ENCODE results near the gene ART1.
"Not testable (repeated sequence)": the region's sequence is repeated elsewhere in the genome, so short reads cannot be mapped to it uniquely, and the experiment has no call there.

ART1 gene

GRCh38 chr11:3632070-3632660, 12.8 kb upstream of the ART1 start:
- no peak for DNase-seq (ENCODE audit: low read depth)

DNA sequence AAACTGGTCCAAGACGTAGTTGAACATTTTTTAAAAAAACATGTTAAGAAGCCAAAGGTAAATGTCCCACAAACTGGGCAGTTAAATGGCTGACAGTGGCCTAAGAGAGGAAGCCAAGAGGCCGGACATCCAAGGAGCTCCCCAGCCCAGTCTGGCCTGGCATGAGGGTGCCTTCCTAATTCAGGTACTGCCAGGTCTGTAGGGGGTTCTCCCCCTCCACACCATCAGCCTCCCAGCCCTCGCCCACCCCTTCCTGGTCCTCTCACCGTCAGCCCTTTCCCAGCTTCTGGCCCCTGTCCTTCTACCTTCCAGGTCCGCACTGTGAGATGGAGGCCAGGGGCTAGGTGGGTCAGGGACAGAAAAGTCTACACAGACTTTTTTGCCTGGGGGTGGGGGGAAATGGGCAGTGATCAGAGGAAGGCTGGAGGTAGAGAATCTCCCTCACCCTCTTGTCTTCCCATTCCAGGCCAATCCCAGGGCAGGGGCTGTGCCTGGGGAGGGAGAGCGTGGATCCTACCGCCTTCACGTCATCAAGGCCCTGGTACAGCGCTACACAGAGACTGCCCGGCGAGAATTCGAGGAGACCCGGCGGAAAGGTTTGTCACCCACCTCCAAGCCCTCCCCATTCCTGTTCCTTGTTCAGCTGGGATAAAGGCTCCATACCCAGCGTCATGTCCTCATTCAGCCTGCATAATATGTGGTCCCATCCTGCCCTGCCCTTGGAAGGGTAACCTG, 9.1 kb upstream of the ART1 start:
- no peak for DNase-seq (ENCODE audit: low read depth)

DNA sequence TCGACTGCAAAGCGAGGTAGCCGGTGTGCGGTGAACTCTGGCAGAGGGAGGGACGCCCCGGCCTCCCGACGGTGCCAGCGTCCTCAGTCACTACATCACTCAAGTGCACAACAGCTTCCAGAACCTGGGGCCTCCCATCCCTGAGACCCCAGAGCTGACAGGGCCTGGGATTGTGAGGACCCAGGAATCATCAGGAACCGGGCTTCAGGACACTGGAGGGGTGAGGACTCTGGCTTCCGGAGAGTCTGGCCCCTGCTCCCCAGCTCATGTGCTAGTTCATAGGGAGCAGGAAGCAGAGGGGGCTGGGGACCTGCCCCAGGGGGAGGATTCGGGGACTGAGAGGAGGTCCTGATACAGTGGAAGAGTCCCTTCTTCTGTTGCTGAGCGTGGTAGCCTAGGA, 7.7 kb upstream of the ART1 start:
- no peak for DNase-seq (ENCODE audit: low read depth)

DNA sequence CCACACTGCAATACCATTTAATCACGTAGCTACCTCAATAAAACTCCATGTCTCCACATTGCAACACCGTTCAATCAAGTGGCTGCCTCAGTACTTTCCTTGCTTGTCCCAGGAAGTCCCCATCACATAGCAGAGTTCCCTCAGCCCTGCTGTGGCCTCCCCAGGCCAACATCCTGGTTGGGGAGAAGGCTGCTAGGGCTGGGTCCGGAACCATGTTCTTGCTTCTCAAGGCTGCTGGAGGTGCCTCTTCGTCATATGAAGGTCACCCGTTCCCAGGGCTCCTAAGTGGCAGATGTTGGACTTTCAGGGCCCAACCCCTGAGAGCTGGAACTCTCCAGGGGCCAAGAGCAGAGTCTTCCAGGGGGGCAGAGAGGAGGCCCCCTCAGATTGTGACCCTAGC, 6.4 kb upstream of the ART1 start:
- DNase-seq (ENCODE audit: low read depth), result no peak

- DNase-seq (ENCODE audit: low read depth), result no peak
These were observed 5.1 kb upstream of the ART1 start for GRCh38 chr11:3639841-3640240.

DNA sequence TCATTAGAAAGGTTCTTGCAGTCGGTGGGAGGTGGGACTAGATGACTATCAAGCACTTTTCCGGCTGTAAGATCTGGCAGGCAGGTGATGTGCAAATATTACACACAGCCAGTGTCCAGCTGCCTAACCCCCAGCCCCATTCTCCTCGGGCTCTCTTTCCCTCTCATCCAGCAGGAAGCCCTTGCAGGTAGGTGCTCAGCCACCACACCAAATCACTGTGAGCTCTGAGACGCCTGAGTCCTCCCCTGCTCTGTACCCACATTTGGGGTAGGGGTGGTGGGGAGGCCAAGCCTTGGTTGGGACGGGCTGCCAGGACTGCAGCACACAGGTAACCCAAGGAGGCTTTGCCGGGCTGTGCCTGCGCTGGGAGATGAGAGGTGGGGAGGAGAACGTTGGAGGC, 3.7 kb upstream of the ART1 start:
- DNase-seq (ENCODE audit: low read depth), result no peak

DNA sequence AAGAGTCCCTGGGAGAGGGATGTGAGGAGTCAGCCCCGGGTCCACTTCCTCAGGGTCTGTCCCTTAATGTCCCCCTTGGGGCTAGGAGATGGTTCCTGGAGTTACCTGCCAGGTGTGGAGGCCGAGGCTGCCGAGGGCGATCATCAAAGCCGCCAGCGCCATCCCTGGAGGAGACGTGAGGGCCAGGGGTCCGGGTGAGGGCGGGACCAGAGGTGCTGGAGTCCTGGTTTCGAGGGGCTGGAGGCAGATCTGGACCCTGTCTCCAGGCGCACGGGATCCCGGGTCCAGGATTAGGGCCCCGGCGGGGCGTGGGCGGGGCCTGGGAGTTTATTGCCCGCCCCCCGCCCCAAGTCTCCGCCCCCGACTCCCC, 3.2 kb upstream of the ART1 start, which contains the start of gene ART5:
ART5 (minus strand) TSS at position 292 of the 370 bp plus-strand sequence; CDS start at position 162, 130 bp downstream.
- DNase-seq (ENCODE audit: low read depth), result no peak

DNA sequence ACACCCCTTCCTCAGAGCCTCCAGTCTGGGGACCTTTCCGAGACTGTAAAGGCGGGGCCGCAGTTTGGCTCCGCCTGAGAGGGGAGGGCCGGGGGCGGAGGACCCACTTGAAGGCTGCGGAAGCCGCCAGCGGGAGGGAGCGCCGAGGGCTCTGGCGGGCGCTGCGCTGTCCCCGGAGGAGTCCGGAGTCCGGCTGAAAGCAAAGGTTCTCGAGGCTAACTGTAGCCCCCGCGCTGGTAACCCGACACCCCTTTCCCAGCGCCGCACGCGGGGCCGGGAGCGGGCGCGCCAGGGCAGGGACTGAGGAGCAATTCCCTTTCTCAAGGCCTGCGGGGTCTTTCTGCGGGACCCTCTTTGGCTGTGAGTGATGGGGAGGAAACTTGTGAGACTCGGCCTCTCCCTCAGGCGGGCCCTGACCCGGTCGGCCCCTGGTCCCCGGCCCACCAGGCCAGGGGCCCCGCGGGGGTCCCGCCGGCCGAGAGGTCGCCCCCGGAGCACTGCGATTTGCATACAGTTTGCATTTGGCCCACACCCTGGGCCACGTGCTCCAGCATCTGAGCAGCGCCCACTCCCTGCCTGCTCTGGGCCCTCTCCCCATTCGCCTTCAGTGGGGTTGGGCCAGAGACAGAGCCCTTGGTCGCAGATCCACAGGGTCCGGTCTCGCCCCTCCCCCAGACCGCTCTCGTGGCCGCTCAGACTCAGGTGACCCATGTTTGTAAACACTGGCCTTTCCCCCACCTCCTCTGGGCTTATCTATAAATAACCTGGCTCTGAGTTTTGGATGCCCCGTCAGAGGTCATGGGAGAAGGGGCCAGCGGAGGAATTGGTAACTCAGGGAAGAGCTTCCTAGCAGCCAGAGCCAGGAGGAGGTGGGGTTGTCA, 2.6 kb upstream of the ART1 start:
- DNase-seq (ENCODE audit: low read depth), result peak; percentile 61

- not testable (repeated sequence) for DNase-seq (ENCODE audit: low read depth)
These were observed 1.8 kb upstream of the ART1 start for GRCh38 chr11:3643102-3643546.

DNA sequence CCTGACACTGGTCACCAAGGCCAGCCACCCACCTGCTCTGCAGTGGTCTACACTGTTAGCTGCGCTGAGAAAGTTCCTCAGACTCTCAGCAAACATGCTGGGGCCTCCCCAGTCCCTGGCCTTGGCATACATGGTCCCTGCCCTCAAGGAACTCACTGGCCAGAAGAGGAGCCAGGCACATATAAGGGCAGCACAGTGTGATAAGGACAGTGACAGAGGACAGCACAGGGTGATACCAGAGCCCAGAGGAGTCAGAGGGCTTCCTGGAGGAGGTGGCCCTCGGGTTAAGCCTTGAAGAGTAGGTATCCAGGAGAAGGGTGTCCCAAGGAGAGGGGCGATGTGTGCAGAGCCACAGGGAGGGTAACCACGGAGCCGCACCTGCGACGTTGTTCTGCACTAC, 624 bp downstream of the ART1 start:
- DNase-seq (ENCODE audit: low read depth), result no peak

DNA sequence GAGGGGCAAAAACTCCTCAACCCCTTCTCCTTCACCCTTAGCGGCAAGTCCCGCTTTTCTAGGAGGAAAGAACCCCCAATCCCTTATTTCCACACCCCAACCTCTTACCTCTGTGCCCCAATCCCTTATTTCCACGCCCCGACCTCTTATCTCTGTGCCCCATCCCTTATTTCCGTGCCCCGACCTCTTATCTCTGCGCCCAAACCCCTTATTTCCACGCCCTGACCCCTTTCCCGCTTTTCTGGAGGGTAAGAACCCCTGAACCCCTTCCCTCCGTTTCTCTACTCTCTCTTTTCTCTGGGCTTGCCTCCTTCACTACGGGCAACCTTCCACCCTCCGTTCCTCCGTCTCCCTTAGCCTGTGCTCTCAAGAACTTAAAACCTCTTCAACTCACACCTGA, 3.9 kb downstream of the ART1 start:
- DNase-seq (ENCODE audit: low read depth), result not testable (repeated sequence)

- DNase-seq (ENCODE audit: low read depth), result not testable (repeated sequence)
These were observed 4.4 kb downstream of the ART1 start for GRCh38 chr11:3649374-3649773.

DNA sequence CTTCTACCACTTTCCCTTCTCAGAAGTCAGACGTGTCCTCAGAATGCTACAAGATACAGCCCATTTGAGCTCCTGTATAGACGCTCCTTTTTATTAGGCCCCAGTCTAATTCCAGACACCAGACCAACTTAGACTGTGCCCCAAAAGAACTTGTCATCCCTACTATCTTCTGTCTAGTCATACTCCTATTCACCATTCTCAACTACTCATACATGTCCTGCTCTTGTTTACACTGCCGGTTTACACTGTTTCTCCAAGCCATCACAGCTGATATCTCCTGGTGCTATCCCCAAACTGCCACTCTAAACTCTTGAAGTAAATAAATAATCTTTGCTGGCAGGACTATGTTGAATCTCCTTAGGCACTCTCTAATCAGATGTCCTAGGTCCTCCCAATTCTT, 7.6 kb downstream of the ART1 start:
- DNase-seq (ENCODE audit: low read depth), result not testable (repeated sequence)

DNA sequence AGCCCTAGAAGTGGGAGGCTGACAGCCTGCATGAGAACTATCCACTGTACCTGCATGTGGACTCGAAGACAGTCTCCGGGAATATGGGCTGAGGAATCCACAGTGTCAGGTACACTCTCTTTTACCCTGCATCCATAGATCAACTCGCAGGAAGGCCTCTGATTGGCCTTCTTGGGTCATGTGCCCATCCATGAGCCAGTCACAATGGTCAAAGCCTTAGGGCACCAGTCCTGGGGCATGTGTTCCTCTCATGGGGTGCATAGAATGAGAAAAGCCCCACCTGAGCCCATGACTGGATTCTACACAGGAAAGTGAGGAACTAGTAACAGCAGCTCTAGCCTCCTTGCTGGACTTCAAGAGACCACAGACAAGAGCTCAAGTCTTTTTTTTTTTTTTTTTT, 10.6 kb downstream of the ART1 start:
- no peak for DNase-seq (ENCODE audit: low read depth)

DNA sequence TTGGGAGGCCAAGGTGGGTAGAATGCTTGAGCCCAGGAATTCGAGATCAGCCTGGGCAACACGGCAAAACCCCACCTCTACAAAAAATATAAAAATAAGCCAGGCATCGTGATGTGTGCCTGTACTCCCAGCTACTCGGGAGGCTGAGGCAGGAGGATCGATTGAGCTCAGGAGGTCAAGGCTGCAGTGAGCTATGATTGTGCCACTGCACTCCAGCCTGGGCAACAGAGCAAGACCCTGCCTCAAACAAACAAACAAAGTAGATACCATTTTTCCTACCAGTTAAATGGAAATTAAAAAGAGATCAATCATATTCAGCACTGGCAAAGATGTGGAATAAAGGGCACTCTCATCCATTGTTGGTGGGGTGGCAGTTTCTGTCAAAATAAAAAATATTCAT, 12.4 kb downstream of the ART1 start:
- DNase-seq (ENCODE audit: low read depth), result not testable (repeated sequence)

DNA sequence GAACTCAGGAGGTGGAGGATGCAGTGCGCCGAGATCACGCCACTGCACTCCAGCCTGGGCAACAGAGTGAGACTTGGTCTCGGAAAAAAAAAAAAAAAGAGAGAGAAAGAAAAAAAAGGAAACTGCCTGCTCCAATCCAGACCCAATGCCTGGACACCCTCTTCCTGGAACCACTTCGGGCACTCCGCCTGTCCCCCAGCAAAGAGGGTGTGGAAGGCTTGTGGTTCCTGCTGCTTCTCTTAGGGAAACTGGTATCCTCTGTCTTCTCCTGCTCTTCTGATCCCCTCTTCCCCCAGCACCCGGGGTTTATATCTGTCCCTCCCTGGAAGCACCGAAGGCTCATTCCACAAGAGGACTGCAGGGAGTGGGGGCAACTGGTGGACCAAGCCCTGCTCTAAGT, 13.3 kb downstream of the ART1 start:
- no peak for DNase-seq (ENCODE audit: low read depth)

GRCh38 chr11:3659595-3660515, 14.9 kb downstream of the ART1 start:
- DNase-seq (ENCODE audit: low read depth), result no peak

- no peak for DNase-seq (ENCODE audit: low read depth)
These were observed 16.0 kb downstream of the ART1 start for GRCh38 chr11:3660960-3661359.

DNA sequence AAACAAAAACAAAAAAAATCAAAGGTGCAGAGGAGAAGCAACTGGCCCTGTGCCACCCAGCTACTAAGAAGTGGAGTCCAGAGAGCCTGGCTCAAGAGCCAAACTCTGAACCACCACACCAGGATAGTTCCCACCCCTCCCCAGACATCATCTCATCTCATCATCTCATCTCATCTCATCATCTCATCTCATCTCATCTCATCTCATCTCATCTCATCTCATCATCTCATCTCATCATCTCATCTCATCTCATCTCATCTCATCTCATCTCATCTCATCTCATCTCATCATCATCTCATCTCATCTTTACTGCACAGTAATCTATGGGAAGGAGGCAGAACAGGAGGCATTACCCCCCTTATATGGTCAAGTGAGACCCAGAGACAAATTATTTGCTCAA, 17.9 kb downstream of the ART1 start:
- no peak for DNase-seq (ENCODE audit: low read depth)

GRCh38 chr11:3664032-3664630, 19.2 kb downstream of the ART1 start:
- DNase-seq (ENCODE audit: low read depth), result no peak

GRCh38 chr11:3665336-3666022, 20.6 kb downstream of the ART1 start:
- no peak for DNase-seq (ENCODE audit: low read depth)

Measured in stimulated activated CD8-positive, alpha-beta memory T cell treated with anti-CD3 and anti-CD28 coated beads, Interleukin-12 subunit alpha, Interleukin-12 subunit beta, amount 100 ng/mL, for 4 hours (primary cell).